Myocyte (in vitro differentiated cells): ENCODE data around the gene AGRN. TPM values are rescaled to one million over a fixed set of nuclear protein-coding genes. Genes with fewer than 3 reads are reported as not detected.
"Not testable (repeated sequence)": the region's sequence is repeated elsewhere in the genome, so short reads cannot be mapped to it uniquely, and the experiment has no call there.

Source experiments
- DNase-seq: peaks from one replicate; pipeline ENCODE4 v3.0.0-alpha.2; 2012; ENCODE audit warnings: low read depth
- total RNA-seq: library from RNA; depleted of rRNA; stranded (reverse); fragments of >200 nt; gene quantifications from 2 replicates; pipeline ENCODE4 v1.2.3, GENCODE V29; 2014

The AGRN gene
- total RNA-seq, 1 donor from 2014 or later: 108 TPM

- DNase-seq: no peak
Measured at GRCh38 chr1:1088801-1089680, 69.1 kb downstream of the AGRN start.

GRCh38 chr1:1089731-1090423 is 70.0 kb downstream of the AGRN start:
- DNase-seq: no peak

GRCh38 chr1:1090424-1091343 is 70.8 kb downstream of the AGRN start:
- no peak for DNase-seq

- DNase-seq: no peak
Measured at GRCh38 chr1:1091344-1092148, 71.6 kb downstream of the AGRN start.

- no peak for DNase-seq
Measured at GRCh38 chr1:1092149-1092855, 72.4 kb downstream of the AGRN start.

- no peak for DNase-seq
Measured at GRCh38 chr1:1092894-1093609, 73.1 kb downstream of the AGRN start.

GRCh38 chr1:1093610-1093943 is 73.7 kb downstream of the AGRN start:
- DNase-seq: no peak

- no peak for DNase-seq
Measured at GRCh38 chr1:1094981-1095380, 75.1 kb downstream of the AGRN start.

- DNase-seq: not testable (repeated sequence)
Measured at GRCh38 chr1:1096136-1096535, 76.2 kb downstream of the AGRN start.

GRCh38 chr1:1098681-1099421 is 78.9 kb downstream of the AGRN start:
- no peak for DNase-seq

- no peak for DNase-seq
Measured at GRCh38 chr1:1099506-1100183, 79.7 kb downstream of the AGRN start.

GRCh38 chr1:1100296-1100695 is 80.4 kb downstream of the AGRN start:
- no peak for DNase-seq

GRCh38 chr1:1101503-1101902 is 81.6 kb downstream of the AGRN start:
- no peak for DNase-seq

- DNase-seq: not testable (repeated sequence)
Measured at GRCh38 chr1:1104152-1104551, 84.2 kb downstream of the AGRN start.
